ENCODE data around the gene N4BP2L1. TPM values are rescaled to one million over a fixed set of nuclear protein-coding genes. Genes with fewer than 3 reads are reported as not detected.

The N4BP2L1 gene
- total RNA-seq, 3 donors from 2014 or later (not counting 1 experiment from before 2014, with no cell fraction given) = 52.1 to 82.9 (median 75.4) TPM

DNA sequence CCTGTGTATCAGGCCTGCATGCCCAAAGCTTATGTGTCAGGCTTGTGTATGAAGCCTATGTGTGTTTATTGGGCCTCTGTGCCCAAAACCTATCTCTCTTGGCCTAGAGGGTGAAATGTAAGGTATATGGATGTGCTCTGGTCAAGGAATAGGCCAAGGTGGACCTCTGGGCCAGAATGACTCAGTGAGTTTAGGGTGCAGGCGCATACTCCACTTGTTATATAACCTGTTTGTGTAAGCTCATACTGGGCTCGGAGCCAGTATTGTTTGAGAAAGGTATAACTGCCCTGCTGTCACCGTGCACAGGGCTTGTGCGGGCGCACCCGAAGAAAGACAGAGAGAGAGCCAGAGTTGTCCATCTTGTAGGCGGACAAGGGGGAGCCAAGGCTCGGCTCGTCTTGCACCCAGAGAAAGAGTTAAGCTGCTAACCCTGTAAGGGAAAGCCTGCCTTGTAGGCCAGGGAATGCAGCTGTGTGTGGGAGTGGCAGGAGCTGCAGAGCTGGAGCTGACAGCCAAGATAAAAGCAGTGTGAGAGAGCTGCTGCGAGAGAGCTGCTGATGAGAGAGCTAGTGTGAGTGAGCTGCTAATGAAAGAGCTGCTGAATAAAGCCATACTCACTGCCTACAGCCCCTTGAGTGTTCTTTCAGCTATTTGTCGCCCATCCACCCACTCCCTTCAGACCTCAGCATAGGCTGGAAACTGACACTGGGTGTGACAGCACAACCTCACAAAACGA lies 43.4 kb upstream of the N4BP2L1 start:
- Mint-ChIP-seq H3K4me3 (no peak overlapping the region), H3K9me3 (no peaks in the 10 kb centered on the region), H3K27ac (no peak overlapping the region), H3K4me1 (peaks cover 0 to 4% of the 10 kb centered on the region in 2 donors), H3K27me3 (ENCODE audit: low read depth in 2 of 2) (no peaks in the 10 kb centered on the region), H3K36me3 (no peaks in the 10 kb centered on the region)
- intact Hi-C loops (cut with micrococcal nuclease) = no loop called here
- H3K27me3 ChIP-seq (ENCODE audit: control insufficient read depth, insufficient read depth, low read length) = no peaks in the 10 kb centered on the region
- 83% methylated on average over 12 of the region's 12 CpGs for WGBS (ENCODE audit: insufficient coverage)
- no peak overlapping the region for H3K27ac ChIP-seq (ENCODE audit: low read length)
- no peaks in the 10 kb centered on the region for H3K4me1 ChIP-seq (ENCODE audit: control insufficient read depth, insufficient read depth, low read length)
- TF ChIP-seq, protein P1, sequence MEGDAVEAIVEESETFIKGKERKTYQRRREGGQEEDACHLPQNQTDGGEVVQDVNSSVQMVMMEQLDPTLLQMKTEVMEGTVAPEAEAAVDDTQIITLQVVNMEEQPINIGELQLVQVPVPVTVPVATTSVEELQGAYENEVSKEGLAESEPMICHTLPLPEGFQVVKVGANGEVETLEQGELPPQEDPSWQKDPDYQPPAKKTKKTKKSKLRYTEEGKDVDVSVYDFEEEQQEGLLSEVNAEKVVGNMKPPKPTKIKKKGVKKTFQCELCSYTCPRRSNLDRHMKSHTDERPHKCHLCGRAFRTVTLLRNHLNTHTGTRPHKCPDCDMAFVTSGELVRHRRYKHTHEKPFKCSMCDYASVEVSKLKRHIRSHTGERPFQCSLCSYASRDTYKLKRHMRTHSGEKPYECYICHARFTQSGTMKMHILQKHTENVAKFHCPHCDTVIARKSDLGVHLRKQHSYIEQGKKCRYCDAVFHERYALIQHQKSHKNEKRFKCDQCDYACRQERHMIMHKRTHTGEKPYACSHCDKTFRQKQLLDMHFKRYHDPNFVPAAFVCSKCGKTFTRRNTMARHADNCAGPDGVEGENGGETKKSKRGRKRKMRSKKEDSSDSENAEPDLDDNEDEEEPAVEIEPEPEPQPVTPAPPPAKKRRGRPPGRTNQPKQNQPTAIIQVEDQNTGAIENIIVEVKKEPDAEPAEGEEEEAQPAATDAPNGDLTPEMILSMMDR (IDR thresholded peaks at IDR 0.05) = no peak
- DNase-seq (no peak), ATAC-seq (no peak)
- H3K36me3 ChIP-seq (ENCODE audit: control insufficient read depth, insufficient read depth, low read length) = no peaks in the 10 kb centered on the region
- H3K4me3 ChIP-seq (ENCODE audit: low read length) = no peak overlapping the region
- no peaks in the 10 kb centered on the region for H3K9me3 ChIP-seq (ENCODE audit: control insufficient read depth, insufficient read depth, low read length)

GRCh38 chr13:32468502-32469142 lies 40.7 kb upstream of the N4BP2L1 start:
- no peak overlapping the region for H3K27ac Mint-ChIP-seq
- Histone ChIP-seq H3K9me3 (ENCODE audit: control insufficient read depth, insufficient read depth, low read length) (no peaks in the 10 kb centered on the region), H3K4me1 (ENCODE audit: control insufficient read depth, insufficient read depth, low read length) (no peaks in the 10 kb centered on the region), H3K36me3 (ENCODE audit: control insufficient read depth, insufficient read depth, low read length) (no peaks in the 10 kb centered on the region), H3K4me3 (ENCODE audit: low read length) (no peak overlapping the region), H3K27me3 (ENCODE audit: control insufficient read depth, insufficient read depth, low read length) (no peaks in the 10 kb centered on the region), H3K27ac (ENCODE audit: low read length) (no peak overlapping the region)
- H3K9me3 Mint-ChIP-seq = no peaks in the 10 kb centered on the region
- H3K36me3 Mint-ChIP-seq = no peaks in the 10 kb centered on the region
- intact Hi-C loops (cut with micrococcal nuclease) = no loop called here
- H3K27me3 Mint-ChIP-seq (ENCODE audit: low read depth in 2 of 2) = no peaks in the 10 kb centered on the region
- DNase-seq = no peak
- no peak for ATAC-seq
- WGBS (ENCODE audit: insufficient coverage) = 95% methylated on average over 6 of the region's 6 CpGs
- TF ChIP-seq, protein P1 (IDR thresholded peaks at IDR 0.05) = no peak
- H3K4me3 Mint-ChIP-seq = no peak overlapping the region
- peaks cover 0 to 4% of the 10 kb centered on the region in 2 donors for H3K4me1 Mint-ChIP-seq

DNA sequence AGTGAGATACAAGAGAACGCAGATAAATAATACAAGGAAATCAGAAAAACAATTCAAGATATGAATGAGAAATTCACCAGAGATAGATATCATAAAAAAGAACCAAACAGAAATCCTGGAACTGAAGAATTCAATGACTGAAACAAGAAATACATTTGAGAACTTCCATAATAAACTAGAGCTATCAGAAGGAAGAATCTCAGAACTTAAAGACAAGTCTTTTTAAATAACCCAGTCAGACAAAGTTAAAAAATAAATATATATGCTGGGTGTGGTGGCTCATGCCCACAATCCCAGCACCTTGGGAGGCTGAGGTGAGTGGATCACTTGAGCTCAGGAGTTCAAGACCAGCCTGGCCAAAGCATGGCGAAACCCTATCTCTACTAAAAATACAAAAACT lies 28.7 kb upstream of the N4BP2L1 start:
- H3K9me3 ChIP-seq (ENCODE audit: control insufficient read depth, insufficient read depth, low read length) = peaks cover 11% of the 10 kb centered on the region
- no peak overlapping the region for H3K27ac ChIP-seq (ENCODE audit: low read length)
- WGBS (ENCODE audit: insufficient coverage) = 83% methylated on average over 1 of the region's 2 CpGs
- Mint-ChIP-seq H3K36me3 (peaks cover 35% of the 10 kb centered on the region), H3K27ac (no peak overlapping the region), H3K4me1 (peaks cover 9 to 13% of the 10 kb centered on the region in 2 donors), H3K4me3 (no peak overlapping the region), H3K27me3 (ENCODE audit: low read depth in 2 of 2) (no peaks in the 10 kb centered on the region), H3K9me3 (peaks cover 7 to 11% of the 10 kb centered on the region in 2 donors)
- TF ChIP-seq, protein P1 (IDR thresholded peaks at IDR 0.05) = no peak
- no peak for DNase-seq
- H3K4me3 ChIP-seq (ENCODE audit: low read length) = no peak overlapping the region
- no peak for ATAC-seq
- no peaks in the 10 kb centered on the region for H3K4me1 ChIP-seq (ENCODE audit: control insufficient read depth, insufficient read depth, low read length)
- no peaks in the 10 kb centered on the region for H3K36me3 ChIP-seq (ENCODE audit: control insufficient read depth, insufficient read depth, low read length)
- intact Hi-C loops (cut with micrococcal nuclease) = no loop called here
- H3K27me3 ChIP-seq (ENCODE audit: control insufficient read depth, insufficient read depth, low read length) = no peaks in the 10 kb centered on the region
